ENCODE measurements around the gene PCGF2. TPM values are rescaled to one million over a fixed set of nuclear protein-coding genes. Genes with fewer than 3 reads are reported as not detected.

Gene PCGF2
- total RNA-seq, 1 donor from 2014 or later = 64.8 TPM

DNA sequence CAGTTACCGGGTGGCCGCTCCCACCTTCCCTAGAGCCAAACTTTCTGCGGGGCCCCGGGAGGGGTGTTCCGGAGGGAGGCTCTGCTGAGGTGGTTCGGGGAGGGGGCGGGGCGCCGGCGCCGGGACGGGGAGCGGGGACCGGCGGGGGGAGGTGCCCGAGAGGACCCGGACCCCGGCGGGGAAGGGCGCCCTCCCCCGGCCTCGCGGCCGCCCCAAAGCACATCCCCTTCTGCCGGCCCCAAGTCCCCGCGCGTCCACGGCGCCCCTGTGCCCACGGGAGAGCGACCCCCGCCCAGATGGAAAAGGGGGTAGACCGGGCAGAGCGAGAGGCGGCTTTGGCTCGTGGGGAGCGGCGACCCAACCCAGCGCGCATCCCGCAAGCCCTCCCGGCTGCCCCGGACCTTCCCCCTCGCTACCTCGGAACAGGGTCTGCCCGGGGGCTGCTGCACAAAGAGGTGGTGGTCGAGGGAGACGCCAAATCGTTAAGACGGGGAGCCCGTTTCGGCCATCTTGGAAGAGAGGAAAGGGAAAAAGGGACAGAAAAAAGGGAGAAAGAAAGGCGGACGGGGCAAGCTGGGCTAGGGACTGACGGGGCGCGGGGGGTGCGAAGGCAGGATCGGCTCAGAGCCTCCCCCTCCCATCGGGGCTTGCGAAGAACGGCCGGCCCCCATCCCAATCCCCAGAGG is 530 bp downstream of the PCGF2 start:
- H3K9me3 ChIP-seq = no peaks in the 10 kb centered on the region
- peak overlapping the region; percentile 83 to 93 for H3K4me3 ChIP-seq
- peaks cover 3 to 36% of the 10 kb centered on the region in 2 donors for H3K4me1 ChIP-seq
- intact Hi-C loops (cut with DNase I) = loop anchor here (1.0 to 5.0 kb wide), 2 partner anchors 17 to 70 kb away; partner anchors contain the start of gene CISD3
- DNase-seq (ENCODE audit: low spot score in 2 of 2) = no peak
- H3K27ac ChIP-seq = peak overlapping the region; percentile 75 to 88
- TF ChIP-seq, protein P1, sequence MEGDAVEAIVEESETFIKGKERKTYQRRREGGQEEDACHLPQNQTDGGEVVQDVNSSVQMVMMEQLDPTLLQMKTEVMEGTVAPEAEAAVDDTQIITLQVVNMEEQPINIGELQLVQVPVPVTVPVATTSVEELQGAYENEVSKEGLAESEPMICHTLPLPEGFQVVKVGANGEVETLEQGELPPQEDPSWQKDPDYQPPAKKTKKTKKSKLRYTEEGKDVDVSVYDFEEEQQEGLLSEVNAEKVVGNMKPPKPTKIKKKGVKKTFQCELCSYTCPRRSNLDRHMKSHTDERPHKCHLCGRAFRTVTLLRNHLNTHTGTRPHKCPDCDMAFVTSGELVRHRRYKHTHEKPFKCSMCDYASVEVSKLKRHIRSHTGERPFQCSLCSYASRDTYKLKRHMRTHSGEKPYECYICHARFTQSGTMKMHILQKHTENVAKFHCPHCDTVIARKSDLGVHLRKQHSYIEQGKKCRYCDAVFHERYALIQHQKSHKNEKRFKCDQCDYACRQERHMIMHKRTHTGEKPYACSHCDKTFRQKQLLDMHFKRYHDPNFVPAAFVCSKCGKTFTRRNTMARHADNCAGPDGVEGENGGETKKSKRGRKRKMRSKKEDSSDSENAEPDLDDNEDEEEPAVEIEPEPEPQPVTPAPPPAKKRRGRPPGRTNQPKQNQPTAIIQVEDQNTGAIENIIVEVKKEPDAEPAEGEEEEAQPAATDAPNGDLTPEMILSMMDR (IDR thresholded peaks at IDR 0.05) = peak in 1 of 3 experiments; percentile 22
- no peaks in the 10 kb centered on the region for H3K27me3 ChIP-seq
- no peaks in the 10 kb centered on the region for H3K36me3 ChIP-seq

GRCh38 chr17:38746849-38747462 is 1.2 kb downstream of the PCGF2 start:
- intact Hi-C loops (cut with DNase I) = loop anchor here (5.0 kb wide), 1 partner anchor 70 kb away; no protein-coding TSS in a partner anchor
- Histone ChIP-seq H3K27me3 (no peaks in the 10 kb centered on the region), H3K4me3 (peak overlapping the region; percentile 83 to 93), H3K9me3 (no peaks in the 10 kb centered on the region), H3K27ac (peak overlapping the region; percentile 75 to 88), H3K4me1 (peaks cover 3 to 42% of the 10 kb centered on the region in 2 donors), H3K36me3 (no peaks in the 10 kb centered on the region)
- TF ChIP-seq, protein P1 (IDR thresholded peaks at IDR 0.05) = no peak
- DNase-seq (ENCODE audit: low spot score in 2 of 2) = peak in 1 of 2 donors; percentile 62

GRCh38 chr17:38746004-38746848 is 1.9 kb downstream of the PCGF2 start:
- Histone ChIP-seq H3K27ac (peak overlapping the region; percentile 75 to 88), H3K9me3 (no peaks in the 10 kb centered on the region), H3K36me3 (no peaks in the 10 kb centered on the region), H3K4me1 (peaks cover 3 to 43% of the 10 kb centered on the region in 2 donors), H3K4me3 (peak overlapping the region; percentile 83 to 93), H3K27me3 (no peaks in the 10 kb centered on the region)
- DNase-seq (ENCODE audit: low spot score in 2 of 2) = peak in 1 of 2 donors; percentile 50
- TF ChIP-seq, protein P1 (IDR thresholded peaks at IDR 0.05) = no peak
- intact Hi-C loops (cut with DNase I) = loop anchor here (5.0 kb wide), 1 partner anchor 69 kb away; no protein-coding TSS in a partner anchor

GRCh38 chr17:38745545-38745944 is 2.6 kb downstream of the PCGF2 start:
- intact Hi-C loops (cut with DNase I) = loop anchor here (5.0 kb wide), 1 partner anchor 68 kb away; no protein-coding TSS in a partner anchor
- H3K27ac ChIP-seq = peak overlapping the region in 1 of 2 donors; percentile 8

More at GRCh38 chr17:38745545-38745944, 2.6 kb downstream of the PCGF2 start:
- Histone ChIP-seq H3K4me3 (no peak overlapping the region), H3K9me3 (no peaks in the 10 kb centered on the region), H3K36me3 (no peaks in the 10 kb centered on the region), H3K4me1 (peaks cover 3 to 38% of the 10 kb centered on the region in 2 donors), H3K27me3 (no peaks in the 10 kb centered on the region)
- TF ChIP-seq, protein P1 (IDR thresholded peaks at IDR 0.05) = no peak
- DNase-seq (ENCODE audit: low spot score in 2 of 2) = peak in 1 of 2 donors; percentile 63

All from ascending aorta (tissue), 2 donors.